GM12878 (cell line): Measurements from ENCODE around the gene MGAT5. TPM values are rescaled to one million over a fixed set of nuclear protein-coding genes. Genes with fewer than 3 reads are reported as not detected.

Source experiments
- ATAC-seq: fragments of 200-7000 bp; cut with Tn5 transposase; 3 replicates; pipeline ENCODE4 v1.9.1; 2020; ENCODE audit warnings: mild to moderate bottlenecking, moderate library complexity
- BruUV-seq: library from RNA; stranded (reverse); fragments of 400-500 nt; replicated peaks from 2 replicates; lab custom pipeline; 2021; lab: Mats Ljungman, UMichigan
- CTCF ChIA-PET: fragments of 300-600 bp; sonication (Branson Sonifier 250); formaldehyde crosslinking; extraction: SDS; loops from one replicate; lab custom pipeline; 2021; ENCODE audit warnings: inconsistent platforms; lab: Yijun Ruan, JAX
- POLR2A ChIA-PET: fragments of 350-600 bp; formaldehyde crosslinking; extraction: SDS; loops from one replicate; lab custom pipeline; 2021; ENCODE audit warnings: inconsistent platforms; lab: Charles Lee
- RAD21 ChIA-PET: fragments of 300-600 bp; sonication (Branson Sonifier 250); formaldehyde crosslinking; loops from one replicate; lab custom pipeline; 2023; ENCODE audit warnings: antibody characterized with exemption; ENCODE audit not compliant: unreplicated experiment; lab: Charles Lee
- SMC1A ChIA-PET: fragments of 300-600 bp; sonication (Branson Sonifier 250); formaldehyde crosslinking; loops from one replicate; lab custom pipeline; 2023; ENCODE audit not compliant: unreplicated experiment, uncharacterized antibody; lab: Charles Lee
- DNase-seq: peaks from one replicate; pipeline ENCODE4 v3.0.0-alpha.2; 2011; ENCODE audit warnings: low read depth, low spot score
- FAIRE-seq: peaks from 3 replicates; lab custom pipeline; 2011; peaks lifted over from hg19 to GRCh38; lab: Jason Lieb, UNC
- H2AFZ ChIP-seq: 2 replicates; pipeline ENCODE4 v1.6.0; 2011; ENCODE audit warnings: low read depth, low read length, control low read depth; ENCODE audit not compliant: control insufficient read depth
- H3K27ac ChIP-seq: 2 replicates; pipeline ENCODE4 v1.5.1; 2011; ENCODE audit warnings: control low read depth; ENCODE audit not compliant: control insufficient read depth, insufficient read depth
- H3K27me3 ChIP-seq, 2 experiments: replicated peaks in 1 of 2; 2 replicates each; pipeline versions ENCODE4 v1.6.0 to v1.6.1; 2011; ENCODE audit warnings: low read length in 1 of 2; ENCODE audit not compliant: control insufficient read depth in 2 of 2, insufficient read depth in 2 of 2
- H3K36me3 ChIP-seq, 2 experiments: 2 replicates each; pipeline ENCODE4 v1.5.1; 2011; ENCODE audit warnings: low read length in 1 of 2; ENCODE audit not compliant: control insufficient read depth in 2 of 2, insufficient read depth in 2 of 2
- H3K4me1 ChIP-seq: 2 replicates; pipeline ENCODE4 v1.6.1; 2011; ENCODE audit warnings: mild to moderate bottlenecking, low read length, moderate library complexity, mixed read lengths; ENCODE audit not compliant: control insufficient read depth, insufficient read depth
- H3K4me2 ChIP-seq: 2 replicates; pipeline ENCODE4 v1.6.0; 2011; ENCODE audit warnings: control low read depth; ENCODE audit not compliant: control insufficient read depth, insufficient read depth
- H3K4me3 ChIP-seq: fragments of 200-600 bp; sonication (generic); 2 replicates; pipeline ENCODE4 v1.5.1; 2016
- H3K79me2 ChIP-seq: 2 replicates; pipeline ENCODE4 v1.6.0; 2011; ENCODE audit warnings: low read length; ENCODE audit not compliant: control insufficient read depth, insufficient read depth
- H3K9ac ChIP-seq: 2 replicates; pipeline ENCODE4 v1.8.0; 2011; ENCODE audit warnings: low read length, control low read depth, mixed read lengths; ENCODE audit not compliant: control insufficient read depth, insufficient read depth
- H3K9me3 ChIP-seq: replicated peaks from 3 replicates; pipeline ENCODE4 v1.5.1; 2011; ENCODE audit warnings: mild to moderate bottlenecking, low read length; ENCODE audit not compliant: control insufficient read depth, insufficient read depth
- H4K20me1 ChIP-seq: 2 replicates; pipeline ENCODE4 v1.6.0; 2011; ENCODE audit not compliant: control insufficient read depth, insufficient read depth
- CBX5 ChIP-seq: sonication (generic); IDR thresholded peaks from 2 replicates; pipeline ENCODE4 v1.6.1; 2016; ENCODE audit warnings: low read depth, moderate library complexity, mild to moderate bottlenecking, inconsistent platforms
- CREB1 ChIP-seq: IDR thresholded peaks from 2 replicates; pipeline ENCODE4 v1.6.1; 2012; ENCODE audit warnings: low read depth, mild to moderate bottlenecking, inconsistent platforms
- FOXM1 ChIP-seq: IDR thresholded peaks from 2 replicates; pipeline ENCODE4 v1.6.1; 2012; ENCODE audit warnings: low read depth, mild to moderate bottlenecking, inconsistent platforms, low read length, moderate library complexity
- RAD21 ChIP-seq: IDR thresholded peaks from 2 replicates; pipeline ENCODE4 v1.6.1; 2011; ENCODE audit warnings: mild to moderate bottlenecking, low read depth, low read length, moderate library complexity; ENCODE audit not compliant: insufficient read depth
- RFX5 ChIP-seq: IDR thresholded peaks from 2 replicates; pipeline ENCODE4 v1.6.1; 2011; ENCODE audit warnings: low read depth, low read length, improper control_type of control experiment
- SMC3 ChIP-seq: IDR thresholded peaks from 2 replicates; pipeline ENCODE4 v1.6.1; 2011; ENCODE audit warnings: low read length, improper control_type of control experiment, borderline replicate concordance
- ZZZ3 ChIP-seq: IDR thresholded peaks from 2 replicates; pipeline ENCODE4 v1.6.1; 2011; ENCODE audit warnings: low read depth; ENCODE audit not compliant: control insufficient read depth, insufficient read length
- WGBS: methylation state at CpG from one replicate; pipeline ENCODE4 v1.1.6; 2016; ENCODE audit warnings: low lambda C conversion rate; ENCODE audit not compliant: insufficient replicate concordance, insufficient coverage; ENCODE audit errors: missing lambda C conversion rate; 5-methylcytosine and 5-hydroxymethylcytosine counted together
- in situ Hi-C: fragments of 300-500 bp; cut with MboI; formaldehyde crosslinking; loops from 9 replicates; pipeline ENCODE4 v1.14.3; 2018; ENCODE audit warnings: mixed read lengths
- intact Hi-C: fragments of 100-400 bp; cut with micrococcal nuclease; formaldehyde crosslinking; loops from one replicate; pipeline ENCODE4 v1.14.2; 2022; ENCODE audit not compliant: unreplicated experiment
- polyA plus RNA-seq, 11 experiments: library from polyadenylated mRNA; depleted of rRNA in 4 of 11; unstranded in 6 of 11; stranded (reverse) in 5 of 11; fragments of >200 nt; fragmentation: Nextera tagmentation in 4 of 11; fragmentation: Illumina TruSeq in 1 of 11; extraction: Ambion mirVana in 4 of 11; extraction: Trizol in 1 of 11; gene quantifications; 1 replicate in 1 of 11; 2 replicates in 10 of 11; pipeline versions ENCODE4 v1.2.1 to v1.2.3, GENCODE V29; 2011 to 2016; ENCODE audit warnings: inconsistent platforms in 2 of 11, missing spikeins in 2 of 11, low read depth in 1 of 11
- total RNA-seq, 4 experiments: library from RNA; depleted of rRNA in 3 of 4; stranded (reverse); fragments of >200 nt in 3 of 4; fragmentation: Illumina TruSeq in 1 of 4; extraction: Trizol in 1 of 4; gene quantifications; 2 replicates each; pipeline versions ENCODE4 v1.2.1 to v1.2.3, GENCODE V29; 2013 to 2021
- TF ChIP-seq, protein P1 (sequence below): fragments of 450-650 bp; conservative IDR thresholded peaks from 2 replicates; pipeline ENCODE4 v1.6.1; 2017; ENCODE audit warnings: mild to moderate bottlenecking, moderate library complexity
- TF ChIP-seq, protein P2 (sequence below), 3 experiments: IDR thresholded peaks in 2 of 3; conservative IDR thresholded peaks in 1 of 3; 2 replicates each; pipeline ENCODE4 v1.5.1; 2011; ENCODE audit warnings: low read depth in 3 of 3, low read length in 3 of 3, mild to moderate bottlenecking in 3 of 3, control low read depth in 2 of 3, moderate library complexity in 2 of 3, inconsistent platforms in 1 of 3, mixed read lengths in 1 of 3; ENCODE audit not compliant: control insufficient read depth in 2 of 3, insufficient read depth in 1 of 3; ENCODE audit errors: extremely low read depth in 1 of 3
- TF ChIP-seq, protein P3 (sequence below): fragments of 450-650 bp; IDR thresholded peaks from 2 replicates; pipeline ENCODE4 v1.6.1; 2017; ENCODE audit warnings: antibody characterized with exemption, mild to moderate bottlenecking, moderate library complexity

The MGAT5 gene
- total and polyA plus RNA-seq, 10 of the 15 experiments (the other 5 are each of a cell fraction or from before 2014, with no cell fraction given) = 4.9 to 104 (median 36.2) TPM

DNA sequence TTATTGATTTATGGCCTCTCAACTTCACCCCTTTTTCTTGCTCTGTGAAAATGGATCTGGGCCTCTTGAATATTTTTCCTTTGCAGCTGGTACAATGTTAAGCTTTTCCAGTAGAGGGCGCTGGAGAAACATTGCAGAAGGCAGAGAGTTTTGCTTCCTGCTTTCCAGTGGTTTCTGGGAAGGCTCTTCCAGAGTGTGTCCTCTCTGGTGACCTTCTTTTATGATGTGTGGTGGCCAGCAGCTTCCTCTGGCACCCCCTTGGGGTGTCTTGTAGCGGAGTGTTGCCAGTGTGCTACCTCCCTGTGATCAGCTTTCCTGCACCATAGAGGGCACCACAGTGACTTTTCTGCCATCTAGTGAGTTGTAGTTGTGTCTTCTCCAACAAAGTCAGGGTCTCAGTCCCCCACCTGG lies 25.4 kb upstream of the MGAT5 start:
- Histone ChIP-seq H2AFZ (no peak overlapping the region), H3K27me3 (no peaks in the 10 kb centered on the region), H3K27ac (no peak overlapping the region), H3K4me2 (no peak overlapping the region), H3K36me3 (no peaks in the 10 kb centered on the region), H3K79me2 (peaks cover 89% of the 10 kb centered on the region), H3K9ac (no peak overlapping the region), H3K9me3 (peaks cover 15% of the 10 kb centered on the region), H4K20me1 (peaks cover 6% of the 10 kb centered on the region), H3K4me1 (peaks cover 62% of the 10 kb centered on the region), H3K4me3 (no peak overlapping the region)
- no peak for FAIRE-seq
- no peak for DNase-seq
- in situ Hi-C loops = no loop called here
- intact Hi-C loops = no loop called here
- TF ChIP-seq CBX5 (peak; percentile 65; the same call in 1 of the 2 replicates), ZZZ3 (no peak), RAD21 (peak; percentile 37; the same call in 1 of the 2 replicates), FOXM1 (no peak), CREB1 (no peak), RFX5 (no peak), SMC3 (0 out of 2 replicates have a peak, but pooled peaks have one; percentile 6)
- TF ChIP-seq, protein P1, sequence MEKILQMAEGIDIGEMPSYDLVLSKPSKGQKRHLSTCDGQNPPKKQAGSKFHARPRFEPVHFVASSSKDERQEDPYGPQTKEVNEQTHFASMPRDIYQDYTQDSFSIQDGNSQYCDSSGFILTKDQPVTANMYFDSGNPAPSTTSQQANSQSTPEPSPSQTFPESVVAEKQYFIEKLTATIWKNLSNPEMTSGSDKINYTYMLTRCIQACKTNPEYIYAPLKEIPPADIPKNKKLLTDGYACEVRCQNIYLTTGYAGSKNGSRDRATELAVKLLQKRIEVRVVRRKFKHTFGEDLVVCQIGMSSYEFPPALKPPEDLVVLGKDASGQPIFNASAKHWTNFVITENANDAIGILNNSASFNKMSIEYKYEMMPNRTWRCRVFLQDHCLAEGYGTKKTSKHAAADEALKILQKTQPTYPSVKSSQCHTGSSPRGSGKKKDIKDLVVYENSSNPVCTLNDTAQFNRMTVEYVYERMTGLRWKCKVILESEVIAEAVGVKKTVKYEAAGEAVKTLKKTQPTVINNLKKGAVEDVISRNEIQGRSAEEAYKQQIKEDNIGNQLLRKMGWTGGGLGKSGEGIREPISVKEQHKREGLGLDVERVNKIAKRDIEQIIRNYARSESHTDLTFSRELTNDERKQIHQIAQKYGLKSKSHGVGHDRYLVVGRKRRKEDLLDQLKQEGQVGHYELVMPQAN = no peak
- TF ChIP-seq, protein P2, sequence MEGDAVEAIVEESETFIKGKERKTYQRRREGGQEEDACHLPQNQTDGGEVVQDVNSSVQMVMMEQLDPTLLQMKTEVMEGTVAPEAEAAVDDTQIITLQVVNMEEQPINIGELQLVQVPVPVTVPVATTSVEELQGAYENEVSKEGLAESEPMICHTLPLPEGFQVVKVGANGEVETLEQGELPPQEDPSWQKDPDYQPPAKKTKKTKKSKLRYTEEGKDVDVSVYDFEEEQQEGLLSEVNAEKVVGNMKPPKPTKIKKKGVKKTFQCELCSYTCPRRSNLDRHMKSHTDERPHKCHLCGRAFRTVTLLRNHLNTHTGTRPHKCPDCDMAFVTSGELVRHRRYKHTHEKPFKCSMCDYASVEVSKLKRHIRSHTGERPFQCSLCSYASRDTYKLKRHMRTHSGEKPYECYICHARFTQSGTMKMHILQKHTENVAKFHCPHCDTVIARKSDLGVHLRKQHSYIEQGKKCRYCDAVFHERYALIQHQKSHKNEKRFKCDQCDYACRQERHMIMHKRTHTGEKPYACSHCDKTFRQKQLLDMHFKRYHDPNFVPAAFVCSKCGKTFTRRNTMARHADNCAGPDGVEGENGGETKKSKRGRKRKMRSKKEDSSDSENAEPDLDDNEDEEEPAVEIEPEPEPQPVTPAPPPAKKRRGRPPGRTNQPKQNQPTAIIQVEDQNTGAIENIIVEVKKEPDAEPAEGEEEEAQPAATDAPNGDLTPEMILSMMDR (IDR thresholded peaks at IDR 0.05 in 2 of 3, conservative IDR thresholded peaks at IDR 0.05 in 1 of 3; ENCODE audit: control insufficient read depth in 2 of 3, extremely low read depth in 1 of 3, insufficient read depth in 1 of 3, low read depth in 3 of 3, low read length in 3 of 3) = peak; percentile 21 to 55 (median 51); a peak in 5 of 6 replicates
- TF ChIP-seq, protein P3, sequence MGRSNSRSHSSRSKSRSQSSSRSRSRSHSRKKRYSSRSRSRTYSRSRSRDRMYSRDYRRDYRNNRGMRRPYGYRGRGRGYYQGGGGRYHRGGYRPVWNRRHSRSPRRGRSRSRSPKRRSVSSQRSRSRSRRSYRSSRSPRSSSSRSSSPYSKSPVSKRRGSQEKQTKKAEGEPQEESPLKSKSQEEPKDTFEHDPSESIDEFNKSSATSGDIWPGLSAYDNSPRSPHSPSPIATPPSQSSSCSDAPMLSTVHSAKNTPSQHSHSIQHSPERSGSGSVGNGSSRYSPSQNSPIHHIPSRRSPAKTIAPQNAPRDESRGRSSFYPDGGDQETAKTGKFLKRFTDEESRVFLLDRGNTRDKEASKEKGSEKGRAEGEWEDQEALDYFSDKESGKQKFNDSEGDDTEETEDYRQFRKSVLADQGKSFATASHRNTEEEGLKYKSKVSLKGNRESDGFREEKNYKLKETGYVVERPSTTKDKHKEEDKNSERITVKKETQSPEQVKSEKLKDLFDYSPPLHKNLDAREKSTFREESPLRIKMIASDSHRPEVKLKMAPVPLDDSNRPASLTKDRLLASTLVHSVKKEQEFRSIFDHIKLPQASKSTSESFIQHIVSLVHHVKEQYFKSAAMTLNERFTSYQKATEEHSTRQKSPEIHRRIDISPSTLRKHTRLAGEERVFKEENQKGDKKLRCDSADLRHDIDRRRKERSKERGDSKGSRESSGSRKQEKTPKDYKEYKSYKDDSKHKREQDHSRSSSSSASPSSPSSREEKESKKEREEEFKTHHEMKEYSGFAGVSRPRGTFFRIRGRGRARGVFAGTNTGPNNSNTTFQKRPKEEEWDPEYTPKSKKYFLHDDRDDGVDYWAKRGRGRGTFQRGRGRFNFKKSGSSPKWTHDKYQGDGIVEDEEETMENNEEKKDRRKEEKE = no peak
- RAD21 ChIA-PET = interaction anchor here (1.4 kb wide), 1 partner anchor 183 kb away, joined by 7 read pairs; no protein-coding TSS in a partner anchor
- CTCF ChIA-PET = interaction anchor here (1.6 to 8.2 kb wide), 3 partner anchors 16 to 183 kb away, joined by 5 to 45 read pairs (median 24); no protein-coding TSS in a partner anchor
- no TSS peak for BruUV-seq
- no peak for ATAC-seq
- 46% methylated on average over 2 of the region's 2 CpGs for WGBS
- POLR2A ChIA-PET = no interaction called here
- SMC1A ChIA-PET = interaction anchor here (1.0 to 2.4 kb wide), 4 partner anchors 12 to 184 kb away, joined by 3 to 10 read pairs (median 4); no protein-coding TSS in a partner anchor
